Lower leg skin (tissue), 4 donors: ENCODE results near the gene GLRX5. TPM values are rescaled to one million over a fixed set of nuclear protein-coding genes. Genes with fewer than 3 reads are reported as not detected.
A peak's percentile ranks its signal among the peaks of the same experiment; 100 is the strongest.

Source experiments
- DNase-seq, 2 donors: peaks; one replicate each; pipeline ENCODE4 v3.0.0-alpha.2; 2019; ENCODE audit warnings: low spot score in 2 of 2
- H3K4me3 ChIP-seq: fragments of 200-600 bp; sonication (generic); 2 replicates; pipeline ENCODE4 v1.5.1; 2017; ENCODE audit warnings: mild to moderate bottlenecking, low read depth; ENCODE audit not compliant: poor library complexity, severe bottlenecking
- CTCF ChIP-seq, 3 donors: fragments of 450-650 bp; IDR thresholded peaks; one replicate each; pipeline ENCODE4 v1.5.1; 2016; ENCODE audit warnings: antibody characterized with exemption in 3 of 3, mild to moderate bottlenecking in 3 of 3, moderate library complexity in 2 of 3
- POLR2A ChIP-seq, 2 donors: fragments of 450-650 bp; IDR thresholded peaks; one replicate each; pipeline ENCODE4 v1.6.1; 2016 to 2017; ENCODE audit warnings: antibody characterized with exemption in 2 of 2, mild to moderate bottlenecking in 1 of 2, moderate library complexity in 1 of 2
- WGBS, 2 donors: methylation state at CpG; one replicate each; pipeline ENCODE4 v1.1.5; 2018; 5-methylcytosine and 5-hydroxymethylcytosine counted together
- intact Hi-C: fragments of 100-400 bp; cut with DNase I; formaldehyde crosslinking; loops from one replicate; pipeline ENCODE4 v1.15.0; 2023; ENCODE audit warnings: low total_unique reads
- total RNA-seq, 4 donors: library from RNA; depleted of rRNA; stranded (reverse); fragments of >200 nt; gene quantifications; one replicate each; pipeline ENCODE4 v1.1.0, GENCODE V29; 2016

Gene GLRX5
- total RNA-seq, 4 donors from 2014 or later, result 26.4 to 34.6 (median 33.9) TPM

DNA sequence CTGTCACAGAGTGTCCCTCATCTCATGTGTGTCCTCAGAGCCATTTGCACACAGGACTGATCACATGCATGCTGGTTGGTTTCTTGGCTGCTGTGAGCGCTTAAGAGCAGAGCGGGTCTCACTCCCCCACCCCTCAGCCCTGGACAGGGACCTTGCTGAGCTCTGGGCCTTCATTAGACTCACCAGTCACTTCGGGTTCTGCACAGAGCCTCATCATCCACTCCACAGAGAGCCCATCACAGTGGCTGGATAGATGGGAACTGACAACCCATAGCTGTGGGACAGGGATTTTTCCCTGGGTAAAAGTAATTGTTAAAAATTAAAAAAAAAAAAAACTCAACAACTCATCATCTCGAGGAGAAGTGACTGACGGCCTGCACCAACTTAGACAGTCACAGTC lies 8.2 kb downstream of the GLRX5 start:
- no peak overlapping the region for H3K4me3 ChIP-seq
- peak in 1 of 2 donors; percentile 45 for DNase-seq
- intact Hi-C loops, result no loop called here
- no peak for TF ChIP-seq POLR2A (IDR thresholded peaks at IDR 0.05)
- no peak for TF ChIP-seq CTCF (IDR thresholded peaks at IDR 0.05)
- 95% methylated on average over 5 of the region's 5 CpGs for WGBS, 2 donors

DNA sequence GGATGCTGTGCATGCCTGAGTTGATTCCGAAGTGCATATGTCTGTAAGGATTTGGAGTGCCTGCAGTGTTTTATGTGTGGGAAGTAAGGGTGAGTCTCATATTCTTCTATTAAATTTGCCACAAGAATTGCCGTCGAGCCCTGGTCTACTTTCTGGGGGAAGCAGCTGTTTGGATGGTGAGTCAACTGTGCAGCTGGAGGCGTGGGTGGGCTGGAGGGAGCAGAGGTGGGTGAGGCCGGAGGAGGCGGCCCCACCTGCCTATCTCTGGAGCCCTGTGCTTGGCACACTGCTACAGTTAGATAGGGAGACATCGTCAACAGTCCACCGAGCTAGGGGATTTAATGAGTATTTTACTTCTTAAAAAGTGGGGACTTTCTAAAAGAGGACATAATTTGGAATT lies 9.7 kb downstream of the GLRX5 start:
- intact Hi-C loops, result no loop called here
- no peak overlapping the region for H3K4me3 ChIP-seq
- 77 to 84% methylated on average over 8 of the region's 8 CpGs for WGBS, 2 donors
- TF ChIP-seq POLR2A (IDR thresholded peaks at IDR 0.05) (no peak), CTCF (IDR thresholded peaks at IDR 0.05) (no peak)
- no peak for DNase-seq

DNA sequence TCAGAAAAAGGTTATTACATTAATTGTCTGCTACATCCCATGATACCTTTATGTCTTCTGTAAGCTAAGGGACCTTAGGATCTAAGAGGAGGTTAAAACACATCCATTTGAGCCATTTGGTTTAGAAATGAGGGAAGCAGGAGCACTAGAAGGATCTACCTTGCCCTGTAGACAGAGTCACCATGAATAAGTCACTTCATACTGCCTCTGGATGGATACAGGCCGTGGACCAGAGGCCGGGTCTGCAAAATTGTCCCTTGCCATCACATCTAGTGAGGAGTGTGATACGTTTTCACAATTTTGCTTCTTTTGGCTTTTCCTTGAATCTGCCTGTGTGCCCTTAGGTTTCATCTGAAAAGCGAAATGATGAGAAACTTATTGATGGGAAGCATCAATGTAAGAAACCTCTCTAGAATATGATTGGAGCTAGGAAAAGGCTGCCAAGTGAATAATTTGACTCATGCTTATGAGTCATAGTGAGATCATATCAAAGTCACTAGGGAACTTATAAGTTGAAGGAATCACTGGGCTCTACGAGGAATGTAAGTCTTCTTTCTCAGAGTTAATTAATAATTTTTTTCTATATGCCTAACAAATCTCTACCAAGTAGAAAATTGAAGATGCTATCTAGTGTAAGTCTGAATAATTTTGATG lies 10.8 kb downstream of the GLRX5 start:
- DNase-seq, result no peak
- no peak for TF ChIP-seq CTCF (IDR thresholded peaks at IDR 0.05)
- TF ChIP-seq POLR2A (IDR thresholded peaks at IDR 0.05), result no peak
- H3K4me3 ChIP-seq, result no peak overlapping the region
- intact Hi-C loops, result no loop called here
- WGBS, 2 donors, result 75 to 76% methylated on average over 5 of the region's 5 CpGs

GRCh38 chr14:95547272-95547625 lies 12.4 kb downstream of the GLRX5 start:
- intact Hi-C loops, result no loop called here
- DNase-seq, result peak in 1 of 2 donors; percentile 20
- no peak overlapping the region for H3K4me3 ChIP-seq
- TF ChIP-seq CTCF (IDR thresholded peaks at IDR 0.05), result no peak
- no peak for TF ChIP-seq POLR2A (IDR thresholded peaks at IDR 0.05)
- 84 to 94% methylated on average over 5 of the region's 5 CpGs for WGBS, 2 donors

- H3K4me3 ChIP-seq, result no peak overlapping the region
- TF ChIP-seq POLR2A (IDR thresholded peaks at IDR 0.05), result no peak
- TF ChIP-seq CTCF (IDR thresholded peaks at IDR 0.05), result peak in 1 of 3 donors; percentile 33
- peak in 1 of 2 donors; percentile 64 for DNase-seq
- 83 to 84% methylated on average over 14 of the region's 14 CpGs for WGBS, 2 donors
- intact Hi-C loops, result no loop called here
These were observed 12.9 kb downstream of the GLRX5 start for GRCh38 chr14:95547626-95548327.
